NCI-H2227 (cell line): ENCODE measurements around the gene METTL23.
"Not testable (repeated sequence)": the region's sequence is repeated elsewhere in the genome, so short reads cannot be mapped to it uniquely, and the experiment has no call there.

Experiments
- DNase-seq: peaks from one replicate; lab custom pipeline; 2025; ENCODE audit not compliant: unreplicated experiment; lab: John Stamatoyannopoulos, UW

The METTL23 gene

DNA sequence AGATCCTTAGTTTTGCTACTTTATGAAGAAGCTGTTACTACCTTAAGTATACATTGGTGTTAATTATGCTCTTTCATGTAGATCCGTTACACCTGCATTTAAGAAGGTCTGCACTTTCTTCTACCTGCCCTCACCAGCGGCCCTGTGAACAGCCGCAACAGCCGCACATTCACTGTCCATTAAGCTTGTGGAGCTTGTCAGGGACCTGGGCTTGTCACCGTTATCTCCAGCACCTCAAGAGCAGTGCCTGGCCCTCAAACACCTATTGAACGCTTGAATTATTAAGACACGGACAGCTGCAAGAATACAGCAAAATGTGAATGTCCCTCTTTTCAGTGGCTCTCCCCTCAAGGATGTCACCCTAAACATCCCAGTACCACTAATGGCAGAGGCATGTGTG is 12.9 kb upstream of the METTL23 start:
- DNase-seq, result no peak

- no peak for DNase-seq
Observed at GRCh38 chr17:76714336-76714735, 12.3 kb upstream of the METTL23 start.

DNA sequence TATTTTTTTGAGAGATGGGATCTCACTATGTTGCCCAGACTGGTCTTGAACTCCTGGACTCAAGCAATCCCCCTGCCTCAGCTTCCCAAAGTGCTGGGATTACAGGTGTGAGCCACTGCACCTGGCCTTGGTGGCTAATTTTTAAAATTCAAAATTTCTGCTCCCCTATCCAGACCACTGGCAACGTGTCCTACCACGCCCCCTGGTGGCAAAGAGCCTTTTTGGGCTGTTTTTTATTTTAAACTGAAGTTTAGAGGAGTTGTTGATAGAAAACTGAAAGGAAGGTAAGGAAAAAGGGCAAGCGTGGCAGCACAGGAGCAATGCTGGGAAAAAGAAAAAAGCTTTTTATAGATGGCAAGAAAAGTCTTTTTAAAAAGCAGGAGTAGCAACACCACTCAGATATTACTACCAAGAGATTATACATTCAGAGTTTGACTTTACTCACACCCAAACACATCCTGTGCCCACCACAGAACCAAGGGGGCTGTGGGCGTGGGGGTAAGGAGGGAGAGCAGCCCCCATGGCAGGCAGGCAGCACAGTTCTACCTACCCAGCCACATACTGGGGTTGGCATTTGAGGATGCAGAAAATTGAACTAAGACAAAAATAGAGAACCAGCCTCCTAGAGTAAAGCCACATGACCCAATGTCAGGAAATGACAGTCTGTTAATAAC is 11.7 kb upstream of the METTL23 start:
- peak; percentile 70 for DNase-seq

- DNase-seq, result no peak
Observed at GRCh38 chr17:76715496-76715830, 11.2 kb upstream of the METTL23 start.

- DNase-seq, result no peak
Observed at GRCh38 chr17:76716146-76716838, 10.3 kb upstream of the METTL23 start.

- no peak for DNase-seq
Observed at GRCh38 chr17:76716839-76717215, 9.8 kb upstream of the METTL23 start.

GRCh38 chr17:76718516-76718915 is 8.1 kb upstream of the METTL23 start:
- DNase-seq, result no peak

DNA sequence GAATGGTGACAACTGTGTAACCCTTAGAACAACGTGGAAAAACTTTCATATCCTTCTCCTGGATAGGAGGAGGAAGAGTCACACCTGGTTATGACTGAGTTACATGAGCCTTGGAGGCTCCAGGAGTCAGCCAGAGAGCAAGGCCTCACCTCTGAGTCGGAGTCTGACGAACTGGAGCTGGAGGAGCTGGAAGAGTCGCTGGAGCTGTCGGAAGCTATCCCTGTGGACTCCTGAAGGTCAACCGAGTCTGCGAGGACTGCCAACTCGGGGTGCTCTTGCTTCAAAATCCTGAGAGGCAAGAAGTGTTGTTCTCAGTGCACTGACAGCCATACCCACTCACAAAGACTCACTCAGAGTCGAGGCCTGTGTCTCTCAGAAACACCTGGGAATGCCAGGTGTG is 6.4 kb upstream of the METTL23 start:
- no peak for DNase-seq

GRCh38 chr17:76720941-76721340 is 5.7 kb upstream of the METTL23 start:
- no peak for DNase-seq

- DNase-seq, result no peak
Observed at GRCh38 chr17:76721463-76721862, 5.2 kb upstream of the METTL23 start.

- DNase-seq, result no peak
Observed at GRCh38 chr17:76722279-76722678, 4.4 kb upstream of the METTL23 start.

DNA sequence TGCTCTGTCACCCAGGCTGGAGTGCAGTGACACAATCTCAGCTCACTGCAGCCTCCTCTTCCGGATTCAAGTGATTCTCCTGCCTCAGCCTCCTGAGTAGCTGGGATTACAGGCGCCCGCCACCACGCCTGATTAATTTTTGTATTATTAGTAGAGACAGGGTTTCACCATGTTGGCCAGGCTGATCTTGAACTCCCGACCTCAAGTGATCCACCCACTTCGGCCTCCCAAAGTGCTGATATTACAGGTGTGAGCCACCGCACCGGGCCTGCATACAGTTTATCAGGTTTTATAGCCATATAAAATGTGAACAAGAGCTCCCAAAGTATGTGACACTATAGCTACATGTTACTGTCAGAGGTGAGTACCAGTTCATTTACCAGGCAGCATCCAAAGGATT is 3.7 kb upstream of the METTL23 start:
- DNase-seq, result not testable (repeated sequence)

GRCh38 chr17:76723812-76724211 is 2.8 kb upstream of the METTL23 start:
- no peak for DNase-seq

- DNase-seq, result peak; percentile 62
Observed at GRCh38 chr17:76725580-76726230, 934 bp upstream of the METTL23 start.

DNA sequence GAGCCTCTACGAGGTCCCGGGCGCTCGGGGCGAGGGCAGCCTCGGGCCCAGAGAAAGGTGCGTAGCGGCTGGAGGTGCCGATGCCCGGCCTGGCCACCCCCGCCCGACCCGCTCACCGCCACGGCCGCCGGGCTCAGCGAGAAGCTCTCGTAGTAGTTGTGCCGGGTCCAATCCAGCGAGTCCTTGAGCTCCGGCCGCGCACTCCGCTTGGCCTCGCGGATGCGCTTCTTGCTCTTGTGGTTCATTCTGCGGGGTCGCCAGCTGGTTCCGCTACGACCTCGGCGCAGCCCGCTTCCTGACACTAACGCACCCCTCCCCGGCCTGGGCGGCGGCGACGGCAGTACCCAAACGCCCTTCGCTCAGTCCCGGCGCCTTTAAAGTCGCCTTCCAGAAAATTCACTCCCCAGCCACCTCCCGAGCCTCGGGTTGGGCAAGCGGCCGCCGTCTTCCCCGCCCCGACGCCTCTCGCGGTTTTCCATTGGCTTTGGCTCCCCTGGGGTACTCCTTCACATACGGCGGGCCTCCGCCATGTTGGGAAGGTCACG is 336 bp upstream of the METTL23 start, which contains the start of gene JMJD6:
Gene JMJD6 (minus strand): TSS at position 376 of the 545 bp plus-strand sequence. CDS start 131 bp downstream, at position 245.
- peak; percentile 97 for DNase-seq

DNA sequence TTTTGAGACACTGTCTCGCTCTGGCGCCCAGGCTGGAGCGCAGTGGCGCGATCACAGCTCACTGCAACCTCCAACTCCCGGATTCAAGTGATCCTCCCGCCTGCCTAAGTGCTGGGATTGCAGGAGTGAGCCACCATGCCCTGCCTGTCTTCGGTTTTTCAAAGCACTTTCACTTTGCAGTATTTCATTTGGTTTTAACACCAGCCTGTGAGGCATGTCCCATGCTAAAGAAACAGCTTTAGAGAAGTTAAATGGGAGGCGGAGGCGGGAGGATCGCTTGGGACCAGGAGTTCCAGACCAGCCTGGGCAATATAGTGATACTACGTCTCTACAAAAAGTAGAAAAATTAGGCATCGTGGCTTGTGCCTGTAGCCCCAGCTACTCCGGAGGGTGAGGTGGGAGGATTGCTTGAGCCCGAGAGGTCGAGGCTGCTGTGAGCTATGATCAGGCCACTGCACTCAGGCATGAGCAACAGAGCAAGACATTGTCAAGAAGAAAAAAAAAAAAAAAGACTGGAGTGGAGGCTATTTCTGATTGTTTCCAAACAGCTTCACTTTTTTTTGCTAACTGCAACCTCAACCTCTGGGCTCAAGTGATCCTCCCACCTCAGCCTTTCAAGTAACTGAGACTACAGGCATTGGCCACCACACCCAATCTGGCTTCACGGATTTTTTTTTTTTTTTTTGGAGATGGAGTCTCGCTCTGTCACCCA is 1.3 kb downstream of the METTL23 start:
- peak; percentile 25 for DNase-seq

- DNase-seq, result not testable (repeated sequence)
Observed at GRCh38 chr17:76731800-76732733, 5.4 kb downstream of the METTL23 start.

DNA sequence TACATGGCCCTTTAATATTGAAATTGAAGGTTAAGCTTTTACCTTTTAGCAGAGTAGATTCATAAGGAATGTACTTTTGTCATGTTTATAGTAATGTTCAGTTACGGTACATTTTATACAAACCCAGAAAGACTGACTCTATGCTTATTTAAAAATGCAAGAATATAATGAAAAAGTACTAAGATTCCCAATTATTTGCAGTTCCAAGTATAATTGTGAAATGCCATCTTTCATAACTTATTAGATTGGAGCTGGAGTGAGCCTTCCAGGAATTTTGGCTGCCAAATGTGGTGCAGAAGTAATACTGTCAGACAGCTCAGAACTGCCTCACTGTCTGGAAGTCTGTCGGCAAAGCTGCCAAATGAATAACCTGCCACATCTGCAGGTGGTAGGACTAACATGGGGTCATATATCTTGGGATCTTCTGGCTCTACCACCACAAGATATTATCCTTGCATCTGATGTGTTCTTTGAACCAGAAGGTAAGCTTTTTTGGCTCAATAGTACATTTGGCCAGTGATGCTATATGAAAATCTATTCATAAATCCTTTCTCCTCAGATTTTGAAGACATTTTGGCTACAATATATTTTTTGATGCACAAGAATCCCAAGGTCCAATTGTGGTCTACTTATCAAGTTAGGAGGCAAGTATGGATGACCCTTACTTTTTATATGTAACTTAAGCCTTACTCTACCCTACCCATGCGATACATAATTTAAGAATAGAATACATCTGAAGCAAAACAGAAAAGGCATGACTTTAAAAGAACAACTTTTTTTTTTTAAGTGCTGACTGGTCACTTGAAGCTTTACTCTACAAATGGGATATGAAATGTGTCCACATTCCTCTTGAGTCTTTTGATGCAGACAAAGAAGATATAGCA is 6.3 kb downstream of the METTL23 start:
- no peak for DNase-seq

- DNase-seq, result no peak
Observed at GRCh38 chr17:76733618-76733957, 6.9 kb downstream of the METTL23 start.
